ENCODE results near the gene TSC22D3. TPM values are rescaled to one million over a fixed set of nuclear protein-coding genes. Genes with fewer than 3 reads are reported as not detected.

TSC22D3 gene
- total and polyA plus RNA-seq, 8 donors = 198 to 906 (median 338) TPM

DNA sequence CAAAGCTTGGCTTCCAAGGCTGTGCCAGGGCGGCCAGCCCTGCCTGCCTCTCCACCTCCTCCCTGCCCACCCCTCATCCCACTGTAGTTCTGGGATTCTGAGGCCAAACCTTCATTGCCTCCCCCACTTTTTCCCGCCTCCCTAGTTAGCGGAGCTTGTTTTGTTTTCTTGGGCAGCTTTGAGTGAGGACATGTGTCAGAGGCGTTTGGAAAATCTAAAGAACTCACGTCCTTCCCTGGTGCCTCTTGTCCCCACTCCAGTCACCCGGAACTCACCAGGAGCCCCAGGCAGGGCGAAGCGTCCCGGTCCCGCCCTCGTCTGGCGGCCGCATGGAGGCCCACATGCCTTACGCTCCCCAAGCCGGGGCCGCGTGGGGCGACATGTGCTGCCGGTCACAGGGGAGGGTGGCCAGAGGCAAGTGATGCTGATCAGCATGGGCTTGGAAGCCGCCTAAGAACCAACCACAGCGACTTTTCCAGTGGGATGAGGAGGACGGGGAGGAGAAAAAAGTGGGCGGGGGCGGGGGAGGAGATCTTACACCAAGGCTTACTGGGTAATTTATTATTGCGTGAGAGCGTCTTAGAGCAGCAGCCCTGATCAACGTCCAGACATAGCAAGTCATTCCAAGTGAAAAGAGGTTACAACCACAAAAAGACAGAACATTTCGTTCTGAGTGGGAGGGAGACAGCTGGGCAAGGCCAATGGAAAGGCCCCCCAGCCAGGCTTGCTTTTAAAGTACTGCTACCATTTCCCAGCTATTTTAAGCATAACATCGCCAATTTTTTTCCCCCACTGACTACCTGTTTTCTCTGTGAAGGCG lies 98.8 kb downstream of the TSC22D3 start:
- 8 to 33% (median 27%) methylated on average over 30 of the region's 30 CpGs for WGBS, 5 donors

DNA sequence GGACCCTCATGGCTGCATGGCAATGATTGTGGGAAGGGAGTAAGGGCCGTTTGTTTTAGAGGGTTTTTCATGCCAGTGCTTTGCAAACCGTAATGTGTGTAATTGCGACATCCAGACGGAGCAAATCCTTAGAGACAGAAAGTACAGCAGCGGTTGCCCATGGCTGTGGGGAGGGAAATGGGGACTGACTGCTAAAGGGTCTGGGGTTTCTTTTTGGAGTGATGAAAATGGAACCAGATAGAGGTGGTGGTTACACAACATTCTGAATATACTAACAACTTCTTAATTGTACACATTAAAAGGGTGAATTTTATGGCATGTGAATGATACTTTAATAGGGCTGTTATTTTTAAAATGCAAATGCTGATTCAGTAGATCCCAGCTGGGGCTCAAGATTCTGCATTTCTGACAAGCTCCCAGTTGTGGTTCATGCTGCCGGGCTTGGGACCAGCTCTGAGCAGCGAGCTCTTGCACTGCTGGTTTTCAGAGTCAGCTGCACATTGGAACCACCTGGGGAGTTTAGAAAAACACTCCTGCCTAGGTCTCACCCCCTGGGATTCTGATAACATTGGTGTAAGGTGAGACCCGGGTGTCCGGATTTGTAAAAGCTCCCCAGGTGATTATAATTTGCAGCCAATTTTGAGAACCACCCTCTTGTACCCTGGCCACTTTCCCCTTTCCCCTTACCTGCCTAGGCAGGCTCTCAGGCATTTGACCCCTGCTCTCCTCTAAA lies 99.6 kb downstream of the TSC22D3 start:
- peaks cover 0 to 18% (median 0%) of the 10 kb centered on the region in 3 donors for H3K27me3 ChIP-seq
- peak in 1 of 2 donors; percentile 32 for DNase-seq
- peaks cover 10 to 41% (median 33%) of the 10 kb centered on the region in 4 donors for H3K4me1 ChIP-seq
- peak in 2 of 3 donors; percentile 57 to 65 for TF ChIP-seq POLR2AphosphoS5 (IDR thresholded peaks at IDR 0.05)
- TF ChIP-seq EP300 (IDR thresholded peaks at IDR 0.05) = no peak
- no peak for TF ChIP-seq POLR2A (IDR thresholded peaks at IDR 0.05)
- no peaks in the 10 kb centered on the region for H3K9me3 ChIP-seq
- peak overlapping the region; percentile 43 to 52 (median 50) for H3K4me3 ChIP-seq
- WGBS, 5 donors = 10 to 33% (median 19%) methylated on average over 9 of the region's 9 CpGs
- no peaks in the 10 kb centered on the region for H3K36me3 ChIP-seq
- intact Hi-C loops (cut with DNase I; ENCODE audit: low total_unique reads) = no loop called here
- H3K27ac ChIP-seq = peak overlapping the region; percentile 90 to 94 (median 93)

More for the DNA sequence above, 98.8 kb downstream of the TSC22D3 start:
- TF ChIP-seq POLR2A (IDR thresholded peaks at IDR 0.05) (no peak), EP300 (IDR thresholded peaks at IDR 0.05) (peak; percentile 88), POLR2AphosphoS5 (IDR thresholded peaks at IDR 0.05) (peak; percentile 76 to 90 (median 88))
- TF ChIP-seq, protein P1, sequence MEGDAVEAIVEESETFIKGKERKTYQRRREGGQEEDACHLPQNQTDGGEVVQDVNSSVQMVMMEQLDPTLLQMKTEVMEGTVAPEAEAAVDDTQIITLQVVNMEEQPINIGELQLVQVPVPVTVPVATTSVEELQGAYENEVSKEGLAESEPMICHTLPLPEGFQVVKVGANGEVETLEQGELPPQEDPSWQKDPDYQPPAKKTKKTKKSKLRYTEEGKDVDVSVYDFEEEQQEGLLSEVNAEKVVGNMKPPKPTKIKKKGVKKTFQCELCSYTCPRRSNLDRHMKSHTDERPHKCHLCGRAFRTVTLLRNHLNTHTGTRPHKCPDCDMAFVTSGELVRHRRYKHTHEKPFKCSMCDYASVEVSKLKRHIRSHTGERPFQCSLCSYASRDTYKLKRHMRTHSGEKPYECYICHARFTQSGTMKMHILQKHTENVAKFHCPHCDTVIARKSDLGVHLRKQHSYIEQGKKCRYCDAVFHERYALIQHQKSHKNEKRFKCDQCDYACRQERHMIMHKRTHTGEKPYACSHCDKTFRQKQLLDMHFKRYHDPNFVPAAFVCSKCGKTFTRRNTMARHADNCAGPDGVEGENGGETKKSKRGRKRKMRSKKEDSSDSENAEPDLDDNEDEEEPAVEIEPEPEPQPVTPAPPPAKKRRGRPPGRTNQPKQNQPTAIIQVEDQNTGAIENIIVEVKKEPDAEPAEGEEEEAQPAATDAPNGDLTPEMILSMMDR (IDR thresholded peaks at IDR 0.05) = no peak
- peak overlapping the region; percentile 43 to 52 (median 50) for H3K4me3 ChIP-seq
- H3K36me3 ChIP-seq = no peaks in the 10 kb centered on the region
- no peaks in the 10 kb centered on the region for H3K9me3 ChIP-seq
- peaks cover 10 to 41% (median 33%) of the 10 kb centered on the region in 4 donors for H3K4me1 ChIP-seq
- DNase-seq = peak; percentile 77 to 82
- H3K27me3 ChIP-seq = peaks cover 0 to 12% (median 0%) of the 10 kb centered on the region in 3 donors
- intact Hi-C loops (cut with DNase I; ENCODE audit: low total_unique reads) = no loop called here
- H3K27ac ChIP-seq = peak overlapping the region; percentile 90 to 94 (median 93)

DNA sequence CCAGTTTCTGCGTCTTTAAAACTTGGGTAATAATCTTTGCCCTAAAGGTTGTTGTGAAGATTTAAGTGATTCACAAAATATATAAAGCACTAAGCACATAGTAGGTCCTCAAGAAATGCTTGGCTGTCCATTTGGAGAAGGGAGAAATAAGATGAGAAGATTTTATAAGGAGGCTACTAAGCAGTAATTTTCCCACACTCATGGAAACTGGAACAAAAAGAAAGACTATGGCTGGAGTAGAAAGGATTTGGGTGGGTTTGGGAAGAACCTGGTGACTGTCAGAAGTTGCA lies 100.3 kb downstream of the TSC22D3 start:
- no peaks in the 10 kb centered on the region for H3K9me3 ChIP-seq
- TF ChIP-seq, protein P1 (IDR thresholded peaks at IDR 0.05) = no peak
- TF ChIP-seq EP300 (IDR thresholded peaks at IDR 0.05) = no peak
- TF ChIP-seq POLR2A (IDR thresholded peaks at IDR 0.05) = no peak
- no peak for TF ChIP-seq POLR2AphosphoS5 (IDR thresholded peaks at IDR 0.05)
- WGBS, 5 donors = 73 to 100% (median 81%) methylated on average over 1 of the region's 1 CpG
- peaks cover 10 to 44% (median 33%) of the 10 kb centered on the region in 4 donors for H3K4me1 ChIP-seq
- H3K4me3 ChIP-seq = peak overlapping the region; percentile 43 to 52 (median 50)
- no peaks in the 10 kb centered on the region for H3K36me3 ChIP-seq
- H3K27me3 ChIP-seq = peaks cover 0 to 16% (median 0%) of the 10 kb centered on the region in 3 donors
- DNase-seq = no peak
- intact Hi-C loops (cut with DNase I; ENCODE audit: low total_unique reads) = no loop called here
- peak overlapping the region; percentile 82 to 93 (median 93) for H3K27ac ChIP-seq

DNA sequence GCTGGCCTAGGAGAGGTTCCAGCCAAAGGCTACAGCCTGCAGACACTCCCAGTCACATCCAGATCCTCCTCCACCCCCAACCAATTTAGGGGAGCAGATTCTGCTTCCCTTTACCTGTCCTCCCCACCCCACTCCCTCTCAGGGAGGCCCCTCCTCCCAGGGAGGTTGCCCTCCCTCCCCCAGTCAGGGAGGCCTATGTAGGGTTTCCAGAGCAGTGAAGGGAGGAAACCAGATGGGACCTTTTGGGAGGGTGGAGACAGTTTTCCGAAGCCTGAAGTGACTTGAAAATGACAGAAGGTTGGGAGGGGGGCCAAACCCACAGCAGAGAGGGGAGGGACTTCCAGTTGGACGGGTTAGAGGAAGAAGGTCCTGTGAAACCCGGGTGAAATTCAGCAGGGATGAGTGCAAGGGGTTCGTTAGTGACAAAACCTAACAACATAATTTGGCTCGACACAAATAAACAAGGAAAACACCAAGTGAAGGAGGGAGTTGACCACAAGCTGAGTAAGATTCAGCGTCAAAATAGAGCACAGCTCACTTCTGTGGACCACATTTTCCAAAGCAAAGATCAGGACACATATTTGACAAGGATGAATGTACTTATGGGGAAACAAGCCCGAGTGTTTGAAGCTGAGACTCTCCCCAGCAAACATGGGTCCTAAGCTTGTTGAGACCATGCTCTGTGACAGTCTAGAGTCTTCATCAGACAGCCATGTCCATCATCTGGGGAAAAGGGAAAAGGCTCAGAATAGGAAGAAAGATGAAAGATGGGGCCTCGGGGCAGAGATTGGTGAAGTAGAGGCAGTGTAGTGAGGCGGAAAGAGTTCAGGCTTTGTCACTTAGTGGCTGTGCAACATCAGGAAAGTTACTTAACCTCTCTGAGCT lies 100.9 kb downstream of the TSC22D3 start:
- intact Hi-C loops (cut with DNase I; ENCODE audit: low total_unique reads) = no loop called here
- DNase-seq = peak; percentile 58 to 72

More for the DNA sequence above, 100.9 kb downstream of the TSC22D3 start:
- Histone ChIP-seq H3K9me3 (no peaks in the 10 kb centered on the region), H3K4me1 (peaks cover 10 to 49% (median 34%) of the 10 kb centered on the region in 4 donors), H3K36me3 (no peaks in the 10 kb centered on the region), H3K27me3 (peaks cover 0 to 15% (median 0%) of the 10 kb centered on the region in 3 donors), H3K4me3 (peak overlapping the region; percentile 15 to 52 (median 46)), H3K27ac (peak overlapping the region; percentile 82 to 93 (median 93))
- WGBS, 5 donors = 33 to 44% (median 38%) methylated on average over 8 to 9 of the region's 9 CpGs
- TF ChIP-seq EP300 (IDR thresholded peaks at IDR 0.05) (no peak), POLR2AphosphoS5 (IDR thresholded peaks at IDR 0.05) (peak in 2 of 3 donors; percentile 52 to 59), POLR2A (IDR thresholded peaks at IDR 0.05) (no peak)
- TF ChIP-seq, protein P1 (IDR thresholded peaks at IDR 0.05) = no peak

All from stomach (tissue), 9 donors.